CD4-positive, alpha-beta T cell (primary cell): Measurements from ENCODE around the gene TOP3B. TPM values are rescaled to one million over a fixed set of nuclear protein-coding genes. Genes with fewer than 3 reads are reported as not detected.

Experiments
- ATAC-seq: fragments of 200-7000 bp; cut with Tn5 transposase; one replicate; pipeline ENCODE4 v1.10.0; 2022; ENCODE audit warnings: mild to moderate bottlenecking; ENCODE audit not compliant: poor library complexity
- CTCF ChIA-PET: fragments of 350-600 bp; sonication (Branson Sonifier 250); formaldehyde crosslinking; loops from one replicate; lab custom pipeline; 2021; ENCODE audit warnings: antibody characterized with exemption, inconsistent platforms; lab: Charles Lee
- POLR2A ChIA-PET: fragments of 350-600 bp; sonication (Branson Sonifier 250); formaldehyde crosslinking; loops from one replicate; lab custom pipeline; 2021; ENCODE audit warnings: antibody characterized with exemption, inconsistent platforms; lab: Charles Lee
- DNase-seq, 14 experiments: peaks; one replicate each; pipeline ENCODE4 v3.0.0-alpha.2; 2013 to 2020; ENCODE audit warnings: mixed read lengths in 2 of 14
- H3K27ac ChIP-seq, 2 donors: one replicate each; pipeline versions ENCODE4 v1.5.1 to v1.7.0; 2013; ENCODE audit warnings: low read length in 2 of 2, low read depth in 1 of 2, mild to moderate bottlenecking in 1 of 2
- H3K27me3 ChIP-seq, 2 experiments: 1 replicate in 1 of 2; 2 replicates in 1 of 2; pipeline versions ENCODE4 v1.6.1 to v1.7.0; 2013; ENCODE audit warnings: low read length in 2 of 2, control low read depth in 1 of 2, mild to moderate bottlenecking in 1 of 2, moderate library complexity in 1 of 2; ENCODE audit not compliant: insufficient read depth in 2 of 2, control insufficient read depth in 1 of 2
- H3K36me3 ChIP-seq: one replicate; pipeline ENCODE4 v1.6.1; 2013; ENCODE audit warnings: low read length, control low read depth; ENCODE audit not compliant: insufficient read depth
- H3K4me1 ChIP-seq: one replicate; pipeline ENCODE4 v1.6.1; 2013; ENCODE audit warnings: low read length, control low read depth; ENCODE audit not compliant: insufficient read depth
- H3K4me3 ChIP-seq: one replicate; pipeline ENCODE4 v1.5.1; 2013; ENCODE audit warnings: mild to moderate bottlenecking, low read length, moderate library complexity
- H3K9me3 ChIP-seq, 2 experiments: 1 replicate in 1 of 2; 2 replicates in 1 of 2; pipeline versions ENCODE4 v1.6.1 to v1.7.0; 2013; ENCODE audit warnings: low read length in 2 of 2, mild to moderate bottlenecking in 2 of 2, control low read depth in 1 of 2, moderate library complexity in 1 of 2; ENCODE audit not compliant: control insufficient read depth in 1 of 2, insufficient read depth in 1 of 2
- H3K27ac Mint-ChIP-seq: one replicate; pipeline ENCODE4 v1.8.0; 2020; ENCODE audit warnings: mixed read lengths
- H3K27me3 Mint-ChIP-seq: one replicate; pipeline ENCODE4 v1.8.0; 2021; ENCODE audit warnings: mixed read lengths
- H3K36me3 Mint-ChIP-seq: one replicate; pipeline ENCODE4 v1.8.0; 2021; ENCODE audit warnings: low read depth, mixed read lengths
- H3K4me1 Mint-ChIP-seq: one replicate; pipeline ENCODE4 v1.8.0; 2021; ENCODE audit warnings: low read depth, mixed read lengths
- H3K4me3 Mint-ChIP-seq: one replicate; pipeline ENCODE4 v1.8.0; 2020; ENCODE audit warnings: mild to moderate bottlenecking, mixed read lengths
- H3K9me3 Mint-ChIP-seq: one replicate; pipeline ENCODE4 v1.8.0; 2020; ENCODE audit warnings: mixed read lengths
- CTCF ChIP-seq: fragments of 200-600 bp; IDR thresholded peaks from one replicate; pipeline ENCODE4 v1.8.0; 2022; ENCODE audit warnings: antibody characterized with exemption, mild to moderate bottlenecking
- intact Hi-C, 2 experiments: fragments of 100-400 bp; cut with DNase I in 1 of 2; cut with micrococcal nuclease in 1 of 2; formaldehyde crosslinking; loops; one replicate each; pipeline versions ENCODE4 v1.15.1 to v1.9.0; 2023 to 2025; cut with DNase I, micrococcal nuclease
- total RNA-seq, 174 experiments: library from RNA in 2 of 174; stranded (reverse) in 2 of 174; gene quantifications; one replicate each; pipeline ENCODE4 v1.2.3 and lab custom pipeline; 2021 to 2026

The TOP3B gene
- total RNA-seq, 2 experiments from 2014 or later, result 60.2 to 62.8 TPM

GRCh38 chr22:22011964-22012363, 29.4 kb upstream of the TOP3B start:
- Mint-ChIP-seq H3K4me3 (no peak overlapping the region), H3K4me1 (no peaks in the 10 kb centered on the region), H3K36me3 (no peaks in the 10 kb centered on the region), H3K27me3 (peaks cover 22% of the 10 kb centered on the region), H3K27ac (no peak overlapping the region), H3K9me3 (no peaks in the 10 kb centered on the region)
- ChIA-PET CTCF (no interaction called here), POLR2A (no interaction called here)
- Histone ChIP-seq H3K27ac (no peak overlapping the region), H3K36me3 (no peaks in the 10 kb centered on the region), H3K9me3 (no peaks in the 10 kb centered on the region), H3K4me3 (no peak overlapping the region), H3K4me1 (no peaks in the 10 kb centered on the region), H3K27me3 (peaks cover 8 to 18% of the 10 kb centered on the region in 2 experiments)
- intact Hi-C loops, result no loop called here
- DNase-seq, result no peak
- no peak for TF ChIP-seq CTCF
- ATAC-seq, result no peak

- H3K4me1 Mint-ChIP-seq, result no peaks in the 10 kb centered on the region
- H3K27ac ChIP-seq, result no peak overlapping the region
- H3K27ac Mint-ChIP-seq, result no peak overlapping the region
- ATAC-seq (no peak), DNase-seq (no peak)
- intact Hi-C loops, result no loop called here
- H3K9me3 Mint-ChIP-seq, result no peaks in the 10 kb centered on the region
- H3K4me3 Mint-ChIP-seq, result no peak overlapping the region
- H3K36me3 ChIP-seq, result no peaks in the 10 kb centered on the region
- no peaks in the 10 kb centered on the region for H3K4me1 ChIP-seq
- ChIA-PET POLR2A (no interaction called here), CTCF (no interaction called here)
- H3K4me3 ChIP-seq, result no peak overlapping the region
- TF ChIP-seq CTCF, result no peak
- peaks cover 8 to 18% of the 10 kb centered on the region in 2 experiments for H3K27me3 ChIP-seq
- H3K27me3 Mint-ChIP-seq, result peaks cover 26% of the 10 kb centered on the region
- H3K9me3 ChIP-seq, result no peaks in the 10 kb centered on the region
- no peaks in the 10 kb centered on the region for H3K36me3 Mint-ChIP-seq
Measured at GRCh38 chr22:22010358-22010757, 27.8 kb upstream of the TOP3B start.

- Histone ChIP-seq H3K4me3 (no peak overlapping the region), H3K4me1 (no peaks in the 10 kb centered on the region), H3K27me3 (peaks cover 8 to 18% of the 10 kb centered on the region in 2 experiments), H3K27ac (no peak overlapping the region), H3K36me3 (no peaks in the 10 kb centered on the region), H3K9me3 (no peaks in the 10 kb centered on the region)
- no peak for TF ChIP-seq CTCF
- Mint-ChIP-seq H3K36me3 (no peaks in the 10 kb centered on the region), H3K4me1 (no peaks in the 10 kb centered on the region), H3K9me3 (no peaks in the 10 kb centered on the region), H3K4me3 (no peak overlapping the region), H3K27ac (no peak overlapping the region), H3K27me3 (peaks cover 26% of the 10 kb centered on the region)
- no peak for DNase-seq
- ATAC-seq, result no peak
- ChIA-PET CTCF (no interaction called here), POLR2A (no interaction called here)
- intact Hi-C loops, result no loop called here
Measured at GRCh38 chr22:22009661-22010060, 27.1 kb upstream of the TOP3B start.
